ENCODE results near the gene MYO1H.
"Not testable (repeated sequence)": the region's sequence is repeated elsewhere in the genome, so short reads cannot be mapped to it uniquely, and the experiment has no call there.

MYO1H gene

DNA sequence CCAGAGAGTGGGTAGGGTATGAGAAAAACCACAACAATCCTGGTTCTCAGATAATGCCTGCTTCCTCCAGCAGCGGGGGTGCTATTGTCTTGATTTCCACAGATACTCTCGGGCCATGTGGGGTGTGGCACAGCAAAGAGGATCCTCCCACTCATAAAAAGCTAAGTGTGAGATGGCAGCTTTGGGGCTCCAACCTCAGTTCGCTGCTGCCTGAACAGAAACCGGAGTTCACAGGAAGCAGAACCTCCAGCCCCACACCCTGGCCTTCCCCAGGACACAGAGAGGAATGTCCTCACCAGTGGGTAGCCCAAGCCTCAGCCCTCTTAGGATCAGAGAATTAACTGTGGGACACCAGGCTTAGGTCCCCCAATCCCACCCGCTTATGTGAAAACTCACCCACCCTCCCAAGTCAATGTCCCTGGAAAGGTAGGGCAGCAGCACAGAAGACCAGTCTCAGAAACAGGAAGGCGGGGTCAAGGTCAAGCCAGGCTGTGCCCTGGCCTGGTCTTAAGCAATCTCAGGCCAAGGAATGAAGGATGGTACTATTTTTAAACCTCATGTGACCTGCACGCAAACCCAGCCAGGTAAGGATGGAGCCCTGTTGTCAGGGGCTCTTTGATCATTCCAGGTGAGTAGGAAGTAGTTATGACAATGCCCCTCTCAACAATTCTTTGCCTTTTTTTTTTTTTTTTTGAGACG, 120.4 kb downstream of the MYO1H start:
- no peak for DNase-seq (ENCODE audit: low read depth in 2 of 3, low spot score in 1 of 3)

GRCh38 chr12:109469517-109469916, 121.8 kb downstream of the MYO1H start:
- no peak for DNase-seq (ENCODE audit: low read depth in 2 of 3, low spot score in 1 of 3)

GRCh38 chr12:109473006-109473405, 125.3 kb downstream of the MYO1H start:
- DNase-seq (ENCODE audit: low read depth in 2 of 3, low spot score in 1 of 3): no peak

GRCh38 chr12:109473526-109474270, 126.0 kb downstream of the MYO1H start:
- not testable (repeated sequence) for DNase-seq (ENCODE audit: low read depth in 2 of 3, low spot score in 1 of 3)

GRCh38 chr12:109475121-109475520, 127.4 kb downstream of the MYO1H start:
- no peak for DNase-seq (ENCODE audit: low read depth in 2 of 3, low spot score in 1 of 3)

DNA sequence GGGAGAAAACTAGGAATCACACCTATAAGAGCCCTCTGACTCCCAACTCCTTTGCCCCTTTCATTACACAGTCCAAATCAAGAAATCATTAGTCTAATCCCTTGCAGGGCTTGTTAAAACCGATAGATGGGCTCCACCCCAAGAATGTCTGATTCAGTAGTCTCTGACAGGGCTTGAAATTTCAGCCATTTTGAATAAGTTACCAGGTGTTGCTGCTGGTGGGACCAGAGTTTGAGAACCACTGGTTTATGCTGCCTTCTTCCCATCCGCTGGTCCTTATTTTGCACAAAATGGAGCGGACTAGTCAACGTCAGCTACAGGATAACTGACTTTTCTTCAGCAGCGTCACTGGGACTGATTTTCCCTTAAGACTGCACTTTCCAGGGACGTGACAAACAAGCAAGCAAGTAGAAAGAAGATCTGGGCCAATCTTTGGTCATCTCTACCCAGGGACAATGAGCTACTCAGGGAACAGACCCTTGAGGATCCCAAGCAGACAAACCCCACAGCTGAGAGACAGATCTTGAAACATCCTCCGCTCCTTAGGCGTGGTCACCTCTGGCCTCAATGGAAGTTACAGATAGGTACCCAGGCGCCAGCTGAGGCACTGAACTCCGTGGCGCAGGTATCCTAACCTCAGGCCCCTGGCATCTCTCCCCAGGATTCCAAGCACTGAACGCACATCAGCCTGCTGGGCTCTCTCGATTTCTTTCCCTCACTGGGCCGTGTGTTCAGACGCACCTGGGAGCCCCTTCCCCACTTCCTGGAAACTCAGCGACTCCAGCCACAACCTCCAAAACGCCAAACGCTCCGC, 128.5 kb downstream of the MYO1H start:
- DNase-seq (ENCODE audit: low read depth in 2 of 3, low spot score in 1 of 3): no peak

GRCh38 chr12:109476807-109477184, 129.1 kb downstream of the MYO1H start:
- DNase-seq (ENCODE audit: low read depth in 2 of 3, low spot score in 1 of 3): no peak

DNA sequence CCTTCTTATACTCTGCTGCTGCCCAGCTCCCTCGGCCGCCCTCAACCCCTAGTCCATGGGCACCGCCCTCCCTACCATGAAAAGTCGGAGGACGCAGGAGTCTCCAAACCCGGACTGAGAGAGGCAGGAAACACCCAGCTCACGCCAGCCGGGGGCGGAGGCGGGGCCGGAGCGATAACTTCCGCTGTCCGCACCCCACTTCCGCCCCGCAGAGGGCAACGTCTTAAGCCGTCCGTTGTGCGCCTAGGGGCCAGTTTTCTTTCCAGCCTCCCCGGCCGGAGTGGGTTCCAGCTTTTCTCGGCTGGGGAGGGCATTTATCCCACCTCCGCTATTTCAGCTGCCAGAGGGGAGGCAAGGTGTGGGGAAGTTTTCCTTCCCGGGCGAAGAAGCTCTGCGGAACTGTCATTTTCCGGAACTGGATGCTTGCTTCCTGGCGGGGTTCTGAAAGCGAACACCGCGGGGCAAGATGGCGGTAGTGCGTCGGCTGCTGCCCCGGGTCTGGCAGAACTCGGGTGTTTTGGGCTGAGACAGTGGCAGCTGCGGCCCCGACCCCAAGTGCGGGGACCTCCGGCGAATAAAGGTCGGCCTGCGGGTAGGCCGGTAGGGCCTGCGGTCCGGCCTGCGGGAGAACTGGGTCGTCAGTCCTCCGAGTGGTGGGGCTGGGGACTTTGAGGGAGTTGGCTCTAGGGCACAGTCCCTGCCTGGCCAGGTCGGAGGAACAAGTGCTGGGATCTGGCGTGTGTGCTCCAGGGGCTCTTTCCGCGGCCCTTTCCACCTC, 129.7 kb downstream of the MYO1H start, which contains the start of the genes KCTD10 and UBE3B:
KCTD10 (minus strand) TSS at position 116 of the 778 bp plus-strand sequence; CDS start at position 78, 38 bp downstream.
UBE3B (plus strand) TSS at position 450 of the 778 bp plus-strand sequence. CDS start 5,918 bp downstream, outside the sequence.
- DNase-seq (ENCODE audit: low read depth in 2 of 3, low spot score in 1 of 3): peak; percentile 77 to 84 (median 78)

- no peak for DNase-seq (ENCODE audit: low read depth in 2 of 3, low spot score in 1 of 3)
These were observed 130.2 kb downstream of the MYO1H start for GRCh38 chr12:109477963-109478315.

DNA sequence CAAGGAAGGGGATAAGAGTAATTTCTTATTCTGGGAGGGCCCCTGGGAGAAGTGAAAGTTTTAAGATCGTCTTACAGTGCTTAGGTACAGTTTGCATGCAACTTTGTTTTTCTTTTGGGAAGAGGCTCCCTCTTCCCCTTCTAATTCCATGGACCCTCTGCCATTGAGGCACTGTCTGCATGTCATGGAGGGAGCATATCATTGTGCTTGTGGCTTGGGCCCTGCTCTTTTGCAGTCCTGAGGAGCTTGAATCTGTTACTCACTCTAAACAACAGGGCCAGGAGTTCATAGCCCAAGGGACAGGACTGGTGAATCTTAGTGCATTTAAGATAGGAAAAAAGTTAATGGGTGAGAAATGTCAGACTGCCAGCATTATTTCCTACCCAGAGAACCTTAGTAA, 132.1 kb downstream of the MYO1H start:
- DNase-seq (ENCODE audit: low read depth in 2 of 3, low spot score in 1 of 3): no peak

GRCh38 chr12:109480356-109480755, 132.7 kb downstream of the MYO1H start:
- DNase-seq (ENCODE audit: low read depth in 2 of 3, low spot score in 1 of 3): no peak

- no peak for DNase-seq (ENCODE audit: low read depth in 2 of 3, low spot score in 1 of 3)
These were observed 134.2 kb downstream of the MYO1H start for GRCh38 chr12:109481863-109482262.

- DNase-seq (ENCODE audit: low read depth in 2 of 3, low spot score in 1 of 3): no peak
These were observed 134.8 kb downstream of the MYO1H start for GRCh38 chr12:109482491-109482890.

GRCh38 chr12:109482894-109483293, 135.2 kb downstream of the MYO1H start:
- no peak for DNase-seq (ENCODE audit: low read depth in 2 of 3, low spot score in 1 of 3)

DNA sequence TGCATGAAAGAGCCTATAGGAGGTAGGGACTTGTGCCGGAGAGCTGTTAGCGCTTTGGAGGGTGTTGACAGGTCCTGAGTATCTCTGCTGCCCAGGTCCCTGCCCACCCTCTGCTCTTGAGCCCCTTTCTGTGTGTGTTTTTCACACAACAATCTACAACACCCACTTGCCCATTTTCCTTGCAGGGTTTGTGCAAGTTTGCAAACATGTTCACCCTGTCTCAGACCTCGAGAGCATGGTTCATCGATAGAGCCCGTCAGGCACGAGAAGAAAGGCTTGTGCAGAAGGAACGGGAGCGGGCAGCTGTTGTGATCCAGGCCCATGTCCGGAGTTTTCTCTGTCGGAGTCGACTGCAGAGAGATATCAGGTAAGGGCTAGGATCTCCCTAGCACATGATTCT, 135.6 kb downstream of the MYO1H start:
- DNase-seq (ENCODE audit: low read depth in 2 of 3, low spot score in 1 of 3): no peak

DNA sequence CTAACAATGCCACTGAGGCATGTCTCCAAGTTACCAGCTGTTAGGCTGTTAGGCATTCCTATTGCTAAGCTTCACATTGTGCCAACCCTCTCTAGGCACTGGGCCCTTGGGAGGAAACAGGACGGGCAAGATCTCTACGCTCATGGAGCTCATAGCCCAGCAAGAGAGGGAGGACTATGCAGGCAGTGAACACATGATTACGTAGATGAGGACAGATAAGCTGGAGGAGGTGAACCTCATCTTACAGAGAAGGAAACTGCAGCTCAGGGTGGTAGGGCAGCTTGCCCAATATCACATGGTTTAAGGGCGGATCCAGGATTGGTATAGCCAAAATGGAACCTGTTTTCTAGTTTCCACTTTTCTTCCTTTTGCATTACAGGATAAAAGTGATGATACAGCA, 137.5 kb downstream of the MYO1H start:
- DNase-seq (ENCODE audit: low read depth in 2 of 3, low spot score in 1 of 3): no peak

DNA sequence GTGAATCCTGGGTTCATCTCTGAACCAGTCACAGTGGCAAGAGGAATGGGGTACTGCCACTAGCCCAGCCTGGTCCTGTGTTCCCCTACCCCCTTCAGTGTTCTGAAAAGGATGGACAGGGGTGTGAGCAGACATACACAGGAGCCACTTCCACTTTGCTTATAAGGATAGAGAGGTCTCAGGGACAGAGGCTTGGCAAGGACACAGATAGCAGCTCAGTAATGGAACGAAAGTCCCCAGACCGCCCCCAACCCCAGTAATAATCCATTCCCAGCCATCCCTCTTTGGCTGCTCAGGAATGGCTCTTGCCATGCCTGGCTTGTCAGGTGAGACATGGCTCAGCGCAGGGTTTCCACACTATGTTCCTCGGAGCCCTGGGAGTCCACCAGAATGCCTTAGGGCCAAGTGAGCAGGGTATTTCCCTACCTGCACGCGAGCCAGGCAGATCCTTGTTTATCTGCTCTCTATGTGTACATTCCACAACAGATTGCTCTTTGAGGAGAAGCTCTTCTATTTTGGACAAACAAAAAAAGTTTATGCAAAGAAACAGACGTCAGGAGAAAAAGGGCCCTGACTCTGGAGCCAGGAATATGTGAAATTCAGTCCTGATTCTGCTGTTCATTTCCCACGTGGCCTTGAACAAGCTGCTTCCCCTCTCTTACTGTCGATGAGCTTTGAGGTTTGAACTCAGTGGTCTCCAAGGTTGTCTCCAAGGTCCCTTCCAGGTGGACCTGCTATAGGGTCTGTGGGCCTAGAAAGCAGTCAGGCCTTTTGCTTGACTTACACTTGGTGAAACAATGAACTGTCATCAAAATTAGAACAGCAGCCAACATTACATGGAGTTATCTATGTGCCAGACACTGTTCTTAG, 139.7 kb downstream of the MYO1H start:
- DNase-seq (ENCODE audit: low read depth in 2 of 3, low spot score in 1 of 3): no peak

GRCh38 chr12:109488051-109488665, 140.5 kb downstream of the MYO1H start:
- no peak for DNase-seq (ENCODE audit: low read depth in 2 of 3, low spot score in 1 of 3)
